Iris pigment epithelial cell (primary cell): ENCODE results near the gene ZNRD2.
"Not testable (repeated sequence)": the region's sequence is repeated elsewhere in the genome, so short reads cannot be mapped to it uniquely, and the experiment has no call there.

ENCODE experiments used
- DNase-seq: peaks from one replicate; pipeline ENCODE4 v3.0.0-alpha.2; 2011; ENCODE audit warnings: low read depth

Gene ZNRD2

GRCh38 chr11:65555693-65556231 is 14.5 kb upstream of the ZNRD2 start:
- DNase-seq = peak; percentile 85

- DNase-seq = no peak
Observed at GRCh38 chr11:65556470-65557279, 13.6 kb upstream of the ZNRD2 start.

DNA sequence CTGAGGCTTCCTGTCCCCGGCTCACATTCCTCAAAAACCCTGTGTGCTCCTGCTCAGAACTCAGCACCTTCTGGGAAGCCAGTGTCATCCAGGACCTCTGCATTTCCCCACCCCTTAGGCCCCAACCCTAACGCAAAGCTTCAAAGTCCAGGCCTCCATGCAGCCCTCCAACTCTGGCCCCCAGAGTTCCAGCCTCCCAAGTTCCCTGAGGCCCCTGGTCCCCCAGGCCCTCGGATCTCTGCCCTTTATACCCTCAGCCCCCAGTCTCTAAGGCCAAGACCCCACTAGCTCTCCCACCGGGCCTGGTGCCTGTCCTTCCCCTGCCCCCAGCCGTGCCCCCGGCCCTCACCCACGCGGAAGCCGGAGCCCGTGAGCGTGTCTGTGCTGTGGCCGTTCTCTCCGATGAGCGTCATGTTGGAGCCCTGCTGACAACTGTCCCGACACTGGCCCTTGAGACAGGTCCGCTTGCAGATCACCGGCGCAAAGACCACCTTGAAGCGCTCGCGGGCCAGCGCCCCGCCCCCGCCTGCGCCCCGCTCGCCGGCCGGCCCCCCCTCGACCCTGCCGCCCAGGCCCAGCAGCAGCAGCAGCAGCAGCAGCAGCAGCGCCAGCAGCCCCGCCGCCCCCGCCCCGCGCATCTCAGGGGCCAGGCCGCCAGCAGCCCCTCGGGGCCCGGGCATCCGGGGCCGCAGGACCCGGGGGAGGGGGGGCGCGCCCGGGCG is 12.8 kb upstream of the ZNRD2 start:
- DNase-seq = no peak

DNA sequence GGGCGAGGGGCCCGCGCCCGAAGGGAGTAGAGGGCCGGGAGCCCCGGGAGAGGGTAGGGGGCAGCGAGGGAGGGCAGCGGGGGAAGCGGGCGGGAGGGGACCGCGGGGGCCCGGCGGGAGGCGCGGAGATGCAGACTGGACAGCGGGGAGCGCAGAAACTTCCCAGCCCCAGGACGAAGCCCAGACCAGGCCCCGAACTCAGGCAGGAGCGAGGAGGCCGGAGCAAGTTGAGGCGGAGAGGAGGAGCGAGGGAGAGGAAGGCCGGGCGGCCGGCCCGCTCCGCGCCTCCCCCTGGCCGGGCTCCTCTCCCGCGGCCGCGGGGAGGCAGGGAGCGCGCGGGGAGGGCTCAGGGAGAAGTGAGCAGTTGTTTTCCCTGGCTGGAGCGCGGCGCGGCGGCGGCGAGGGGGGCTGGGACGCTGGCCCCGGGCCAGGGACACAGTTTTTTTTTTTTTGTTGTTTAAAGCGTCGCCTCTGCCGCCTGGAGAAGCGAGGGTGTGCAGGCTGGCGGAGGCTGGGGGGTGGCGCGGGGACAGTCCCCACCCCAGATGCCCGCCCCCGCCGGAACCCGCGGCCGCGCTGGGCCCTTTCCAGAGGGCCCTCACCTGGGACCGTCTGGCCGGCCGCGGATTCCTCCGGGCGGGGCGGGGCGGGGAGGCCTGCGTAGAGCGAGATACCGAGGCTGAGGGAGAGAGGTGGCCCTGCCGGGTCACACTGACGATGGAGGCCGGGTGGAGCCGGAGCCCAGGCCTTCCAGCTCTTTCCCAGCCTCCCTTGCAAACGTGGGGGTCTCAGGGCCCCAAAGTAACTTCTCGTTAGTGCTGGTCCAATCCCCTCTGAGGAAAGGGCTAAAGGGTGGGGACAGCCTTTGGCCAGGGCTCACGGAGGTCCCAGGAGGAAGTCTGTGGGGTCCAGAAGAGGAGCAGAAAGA is 12.0 kb upstream of the ZNRD2 start, which contains the start of gene LTBP3:
Gene LTBP3, minus strand, starts transcription at position 358 of the 928 bp plus-strand sequence. CDS start 400 bp downstream, outside the sequence.
- peak; percentile 85 for DNase-seq

- no peak for DNase-seq
Observed at GRCh38 chr11:65558930-65559509, 11.3 kb upstream of the ZNRD2 start.

DNA sequence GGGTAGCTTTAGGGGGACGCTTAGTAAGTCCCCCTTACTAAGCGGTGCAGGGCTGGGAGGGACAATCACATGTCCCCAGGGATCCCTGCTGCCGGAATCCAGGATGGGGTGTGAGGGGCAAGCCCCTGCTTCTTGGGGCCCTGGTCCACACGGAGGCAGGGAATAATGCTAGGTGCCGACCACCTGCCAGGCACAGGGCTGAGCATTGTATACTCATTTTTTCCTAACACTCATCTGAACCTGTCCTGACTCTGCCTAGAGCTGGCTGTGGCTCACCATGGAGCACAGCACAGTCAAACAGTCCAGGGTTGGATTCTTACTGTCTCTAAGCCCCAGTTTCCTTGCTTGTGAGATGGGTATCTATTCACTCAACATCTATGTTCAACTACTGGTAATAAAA is 10.7 kb upstream of the ZNRD2 start:
- DNase-seq = no peak

DNA sequence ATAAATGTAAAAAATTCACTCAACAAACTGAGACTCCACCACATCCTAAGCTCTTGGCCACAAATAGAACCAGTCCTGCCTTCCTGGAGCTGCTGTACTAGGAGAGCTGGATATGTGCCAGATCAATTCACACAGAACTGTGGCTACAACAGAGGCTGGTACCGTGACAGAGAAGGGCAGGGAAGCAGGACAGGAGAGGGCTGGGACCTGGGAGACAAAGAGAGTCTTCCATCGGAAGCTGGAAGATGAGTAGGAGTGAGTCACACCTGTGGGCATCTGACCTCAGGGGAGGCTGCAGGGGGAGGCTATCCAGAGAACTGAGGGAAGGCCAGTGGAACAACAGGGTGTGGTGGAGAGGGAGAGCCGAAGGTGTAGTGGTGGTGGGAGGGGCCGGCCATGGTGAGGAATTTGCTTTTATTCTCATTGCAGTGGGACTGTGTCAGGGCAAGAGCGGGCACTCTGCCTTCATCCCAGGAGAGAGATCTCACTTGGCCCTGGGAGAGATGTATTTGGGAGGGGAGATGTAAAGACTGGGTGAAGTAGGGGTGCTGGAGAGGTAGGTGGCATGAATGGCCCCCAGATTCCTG is 10.2 kb upstream of the ZNRD2 start:
- peak; percentile 49 for DNase-seq

DNA sequence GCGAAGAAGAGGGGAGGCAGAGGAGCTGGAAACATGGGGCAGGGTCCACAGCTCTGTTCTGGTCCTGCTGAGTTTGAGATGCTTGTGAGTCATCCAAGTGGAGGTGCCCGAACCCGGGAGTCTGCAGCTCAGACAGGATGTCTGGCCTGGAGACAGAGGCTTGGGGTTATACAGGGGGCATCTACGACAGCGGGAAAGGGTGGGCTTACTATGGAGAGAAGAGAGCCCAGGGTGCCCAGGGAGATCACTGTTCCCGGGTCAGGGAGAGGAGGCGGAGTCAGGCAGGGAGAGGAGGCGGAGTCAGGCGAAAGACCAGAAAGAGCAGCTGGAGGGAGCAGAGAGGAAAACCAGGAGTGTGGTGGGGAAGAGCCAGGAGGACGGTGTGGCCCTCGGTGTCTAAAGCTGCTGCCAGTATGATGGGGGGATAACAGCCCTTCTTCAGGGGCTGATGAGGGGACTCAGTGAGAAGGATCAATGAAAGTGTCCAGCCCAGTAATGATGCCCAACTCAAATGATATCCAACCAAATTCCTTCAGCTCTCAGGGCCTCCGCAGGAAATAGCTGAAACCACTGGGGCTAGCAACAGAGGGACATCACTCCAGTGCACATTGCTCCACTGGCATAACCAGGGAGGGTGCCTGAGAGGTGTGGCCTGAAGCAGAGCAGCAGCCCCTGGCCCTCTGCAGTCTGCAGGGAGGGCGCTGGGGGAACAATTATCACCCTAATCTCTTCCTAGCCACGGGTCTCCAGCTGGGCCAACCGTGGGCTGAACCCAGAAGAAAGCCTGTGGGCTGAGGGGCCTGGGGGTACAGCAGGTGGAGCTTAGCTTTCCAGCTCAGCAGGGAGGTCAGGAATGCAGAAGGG is 9.5 kb upstream of the ZNRD2 start:
- peak; percentile 73 for DNase-seq

DNA sequence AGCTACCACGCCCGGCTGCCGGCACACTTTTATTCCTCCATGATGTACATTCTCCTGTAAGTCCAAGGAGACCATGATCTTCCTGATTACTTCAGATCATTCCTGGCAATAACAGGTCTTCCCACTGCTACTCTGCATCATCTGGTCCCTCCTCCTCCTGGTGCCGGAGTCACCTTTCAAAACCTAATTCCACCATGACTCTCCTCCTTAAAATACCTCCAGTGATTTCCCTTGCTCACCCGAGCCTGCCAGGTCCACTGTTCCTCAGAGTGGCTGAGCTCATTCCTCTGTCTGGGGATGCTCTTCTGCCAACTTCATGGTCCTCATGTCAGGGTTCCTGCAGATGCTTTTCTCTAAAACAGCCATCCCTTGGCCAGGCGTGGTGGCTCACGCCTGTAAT is 8.3 kb upstream of the ZNRD2 start:
- DNase-seq = no peak

GRCh38 chr11:65562788-65563187 is 7.5 kb upstream of the ZNRD2 start:
- DNase-seq = no peak

GRCh38 chr11:65563601-65564000 is 6.7 kb upstream of the ZNRD2 start:
- DNase-seq = no peak

- not testable (repeated sequence) for DNase-seq
Observed at GRCh38 chr11:65564879-65565559, 5.3 kb upstream of the ZNRD2 start.

DNA sequence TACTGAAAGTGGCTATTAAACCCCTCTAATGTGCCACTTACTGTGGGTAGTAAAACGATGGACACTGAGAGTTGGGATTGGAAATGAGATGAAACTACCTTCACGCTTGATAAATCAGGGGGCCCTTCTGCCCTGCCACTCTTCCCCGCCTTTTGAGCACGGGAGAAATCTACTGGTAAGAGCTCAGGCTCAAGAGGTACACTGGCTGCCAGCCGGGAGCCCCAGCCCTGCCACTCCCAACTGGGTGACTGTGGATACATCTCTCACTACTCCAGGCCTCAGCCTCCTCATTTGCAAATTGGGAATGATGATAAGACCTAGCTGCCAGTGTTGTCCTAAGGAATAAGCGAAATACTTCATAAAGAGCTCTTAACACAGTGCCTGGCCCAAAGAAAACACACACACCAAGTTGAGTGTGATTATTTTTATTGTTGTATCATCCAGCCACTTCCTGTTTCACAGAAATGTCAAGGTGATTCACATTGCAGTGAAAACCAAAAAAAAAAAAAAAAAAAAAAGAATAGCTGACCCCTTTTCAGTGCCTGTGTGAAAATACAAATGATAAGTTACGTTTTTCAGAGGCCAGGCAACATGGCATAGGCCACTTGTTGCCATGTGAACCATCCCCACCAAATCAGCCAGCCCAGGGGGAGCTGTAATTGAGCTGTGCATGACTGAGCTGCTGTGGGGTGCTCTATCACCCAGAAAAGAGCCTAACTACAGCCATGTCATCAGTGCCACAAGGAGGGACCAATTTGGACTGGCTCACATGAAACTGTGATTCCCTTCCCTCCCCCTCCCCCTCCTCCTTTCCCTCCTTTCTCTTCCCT is 4.4 kb upstream of the ZNRD2 start:
- DNase-seq = no peak

DNA sequence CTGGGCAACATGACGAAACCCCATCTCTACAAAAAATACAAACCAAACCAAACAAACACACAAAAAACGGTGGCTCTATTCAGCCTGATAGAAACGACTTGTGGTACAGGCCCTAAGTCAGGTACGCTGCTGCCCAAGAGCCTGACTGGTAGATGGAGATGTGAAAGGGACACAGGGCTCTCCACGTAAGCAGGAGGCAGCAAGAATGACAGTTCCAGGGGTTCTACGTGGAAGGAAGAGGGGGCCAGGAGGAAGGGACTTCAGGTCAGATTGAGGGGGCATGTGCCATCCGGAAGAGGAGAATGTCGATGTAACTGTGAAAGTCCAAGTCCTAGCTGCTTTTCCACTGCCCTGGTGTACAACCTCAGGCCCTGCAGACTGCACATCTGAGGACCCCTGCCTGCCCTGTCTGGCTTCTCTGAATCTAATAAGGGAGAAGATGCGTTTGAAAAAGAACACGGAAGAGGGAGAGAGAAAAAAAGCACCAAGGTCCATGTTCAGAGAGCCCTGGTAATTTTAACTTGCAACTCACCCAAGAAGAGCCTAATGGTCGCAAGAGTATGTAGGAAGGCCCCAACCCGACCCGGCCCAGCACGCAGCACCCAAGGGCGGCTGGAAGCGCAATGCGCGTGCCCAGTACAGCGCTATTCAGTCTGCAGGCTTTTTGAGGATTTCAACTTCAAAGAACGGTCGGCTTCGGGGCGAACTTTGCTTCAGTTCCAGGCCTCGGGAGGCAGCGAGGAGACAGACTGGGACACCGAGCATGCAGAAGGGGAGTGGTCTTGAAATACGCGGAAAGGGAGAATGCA is 909 bp upstream of the ZNRD2 start:
- DNase-seq = no peak

DNA sequence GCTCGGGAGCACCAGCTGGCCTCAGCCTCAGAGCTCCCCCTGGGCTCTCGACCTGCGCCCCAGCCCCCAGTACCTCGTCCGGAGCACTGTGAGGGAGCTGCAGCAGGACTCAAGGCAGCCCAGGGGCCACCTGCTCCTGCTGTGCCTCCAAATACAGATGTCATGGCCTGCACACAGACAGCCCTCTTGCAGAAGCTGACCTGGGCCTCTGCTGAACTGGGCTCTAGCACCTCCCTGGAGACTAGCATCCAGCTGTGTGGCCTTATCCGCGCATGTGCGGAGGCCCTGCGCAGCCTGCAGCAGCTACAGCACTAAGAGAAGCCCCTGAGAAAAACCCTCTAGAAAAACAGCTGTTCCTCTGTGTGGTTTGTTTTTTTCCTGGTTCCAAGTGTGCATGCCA is 1.1 kb downstream of the ZNRD2 start:
- DNase-seq = no peak

DNA sequence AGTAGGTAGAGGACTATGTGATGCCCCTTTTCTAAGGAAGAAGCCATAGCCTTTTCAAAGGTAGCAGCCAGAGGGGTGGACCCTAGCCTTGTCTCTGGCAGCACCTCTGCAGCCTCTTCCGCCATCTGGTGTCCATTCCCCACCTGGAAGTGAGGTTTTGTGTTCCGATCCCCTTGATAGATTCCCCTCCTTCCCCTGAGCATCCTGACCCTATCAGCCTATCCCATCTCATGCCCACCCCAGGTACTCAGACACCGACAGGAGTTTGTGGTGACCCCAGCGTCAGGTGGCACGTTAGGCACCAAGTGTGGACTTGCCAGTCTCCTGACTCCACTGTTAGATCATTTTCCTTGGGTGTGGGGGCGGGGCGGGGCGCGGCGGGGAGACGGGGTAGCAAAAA is 1.7 kb downstream of the ZNRD2 start:
- DNase-seq = peak; percentile 52

DNA sequence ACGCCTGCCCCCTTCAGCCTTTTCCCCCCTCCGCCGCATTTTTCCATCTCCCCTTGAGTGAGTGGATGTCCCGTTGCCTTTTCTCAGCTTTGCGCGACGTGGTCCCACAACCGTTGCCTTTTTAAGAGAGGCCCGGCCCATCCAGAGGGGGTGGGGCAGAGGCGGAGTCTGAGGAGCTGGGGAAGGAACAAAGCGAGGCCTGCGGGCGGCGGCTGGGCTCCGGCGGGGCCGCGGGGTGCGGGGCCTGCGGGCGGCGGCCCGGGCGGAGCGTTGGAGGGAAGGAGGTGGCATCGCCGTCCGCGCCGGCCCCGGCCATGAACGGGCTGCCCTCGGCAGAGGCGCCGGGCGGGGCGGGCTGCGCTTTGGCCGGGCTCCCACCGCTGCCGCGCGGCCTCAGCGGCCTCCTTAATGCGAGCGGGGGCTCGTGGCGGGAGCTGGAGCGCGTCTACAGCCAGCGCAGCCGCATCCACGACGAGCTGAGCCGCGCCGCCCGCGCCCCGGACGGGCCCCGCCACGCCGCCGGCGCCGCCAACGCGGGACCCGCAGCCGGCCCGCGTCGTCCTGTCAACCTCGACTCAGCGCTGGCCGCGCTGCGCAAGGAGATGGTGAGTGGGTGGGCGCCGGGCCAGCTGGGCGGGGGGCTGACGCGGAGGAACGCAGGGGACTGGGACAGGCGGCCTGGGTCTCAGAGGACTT is 2.2 kb downstream of the ZNRD2 start, which contains the start of gene FAM89B:
Gene FAM89B, plus strand, starts transcription at position 183 of the 696 bp plus-strand sequence. Its CDS starts 132 bp downstream, at position 315.
- peak; percentile 84 for DNase-seq
